Small intestine (tissue), 7 donors: ENCODE results near the gene TMEM44. TPM values are rescaled to one million over a fixed set of nuclear protein-coding genes. Genes with fewer than 3 reads are reported as not detected.

Source experiments
- DNase-seq, 2 donors: peaks; one replicate each; pipeline versions ENCODE4 v3.0.0 to v3.0.0-alpha.2; 2013
- FAIRE-seq: peaks from 2 replicates; lab custom pipeline; 2012; peaks lifted over from hg19 to GRCh38; lab: Jason Lieb, UNC
- H3K27ac ChIP-seq, 3 donors: one replicate each; pipeline ENCODE4 v1.5.1; 2013; ENCODE audit warnings: low read length in 2 of 3, mild to moderate bottlenecking in 2 of 3, control low read depth in 1 of 3, inconsistent platforms in 1 of 3, low read depth in 1 of 3, moderate library complexity in 1 of 3
- H3K27me3 ChIP-seq, 3 donors: one replicate each; pipeline ENCODE4 v1.6.1; 2013; ENCODE audit warnings: low read length in 3 of 3, inconsistent platforms in 1 of 3; ENCODE audit not compliant: control insufficient read depth in 3 of 3, insufficient read depth in 3 of 3
- H3K36me3 ChIP-seq, 3 donors: one replicate each; pipeline ENCODE4 v1.6.1; 2013; ENCODE audit warnings: low read length in 3 of 3, inconsistent platforms in 1 of 3, low read depth in 1 of 3, mild to moderate bottlenecking in 1 of 3, moderate library complexity in 1 of 3; ENCODE audit not compliant: control insufficient read depth in 3 of 3, insufficient read depth in 2 of 3
- H3K4me1 ChIP-seq, 3 donors: one replicate each; pipeline ENCODE4 v1.6.1; 2013; ENCODE audit warnings: low read length in 2 of 3, inconsistent platforms in 1 of 3, low read depth in 1 of 3, mild to moderate bottlenecking in 1 of 3, moderate library complexity in 1 of 3; ENCODE audit not compliant: control insufficient read depth in 3 of 3, insufficient read depth in 2 of 3
- H3K4me3 ChIP-seq, 3 donors: one replicate each; pipeline ENCODE4 v1.5.1; 2013; ENCODE audit warnings: low read length in 3 of 3, control low read depth in 1 of 3, inconsistent platforms in 1 of 3, low read depth in 1 of 3, mild to moderate bottlenecking in 1 of 3, moderate library complexity in 1 of 3
- H3K9me3 ChIP-seq, 2 donors: one replicate each; pipeline ENCODE4 v1.6.1; 2013; ENCODE audit warnings: low read depth in 1 of 2, low read length in 1 of 2; ENCODE audit not compliant: control insufficient read depth in 2 of 2, insufficient read depth in 1 of 2
- WGBS, 3 donors: extraction: QIAGEN DNeasy Blood & Tissue Kit; methylation state at CpG; one replicate each; pipeline ENCODE4 v1.1.7; 2013; 5-methylcytosine and 5-hydroxymethylcytosine counted together
- polyA plus RNA-seq, 4 donors: library from polyadenylated mRNA; stranded (reverse) in 3 of 4; unstranded in 1 of 4; fragments of 200-250 nt in 3 of 4; fragments of 120-200 nt in 1 of 4; gene quantifications; one replicate each; pipeline versions ENCODE4 v1.2.1 to v1.2.3, GENCODE V29; 2013
- donor health status: healthy with polysubstance abuse.
- donor health status: control.
- donor health status: control.
- donor health status: Bipolar disorder and iron deficiency.
- donor health status: healthy.

The TMEM44 gene
- polyA plus RNA-seq, 4 donors: 2.7 to 17.7 (median 7.9) TPM

DNA sequence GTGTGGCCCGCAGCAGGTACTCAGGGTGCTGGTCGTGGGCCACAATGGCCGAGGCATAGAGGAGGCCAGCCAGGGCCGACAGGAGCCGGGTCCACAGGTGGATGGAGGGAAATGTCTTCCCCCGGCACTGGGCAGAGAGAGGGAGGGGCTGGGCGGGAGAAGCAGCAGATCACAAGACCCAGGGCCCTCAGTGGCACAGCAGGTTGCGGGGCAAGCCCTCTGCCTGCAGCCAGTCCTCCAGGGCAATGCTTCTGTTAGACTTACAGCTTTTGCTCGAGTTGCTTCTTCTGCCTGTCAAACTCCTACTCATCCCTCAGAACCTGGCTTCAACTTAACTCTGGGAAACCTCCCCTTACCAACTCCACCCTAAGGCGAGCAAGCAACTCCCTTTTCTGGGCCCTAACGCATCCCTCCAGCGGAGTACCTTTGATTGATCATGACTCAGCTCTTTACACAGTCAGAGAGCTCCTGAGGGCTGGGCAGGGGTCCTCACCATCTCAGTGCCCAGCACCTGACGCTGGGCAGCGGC, 16.0 kb downstream of the TMEM44 start:
- no peak for DNase-seq

DNA sequence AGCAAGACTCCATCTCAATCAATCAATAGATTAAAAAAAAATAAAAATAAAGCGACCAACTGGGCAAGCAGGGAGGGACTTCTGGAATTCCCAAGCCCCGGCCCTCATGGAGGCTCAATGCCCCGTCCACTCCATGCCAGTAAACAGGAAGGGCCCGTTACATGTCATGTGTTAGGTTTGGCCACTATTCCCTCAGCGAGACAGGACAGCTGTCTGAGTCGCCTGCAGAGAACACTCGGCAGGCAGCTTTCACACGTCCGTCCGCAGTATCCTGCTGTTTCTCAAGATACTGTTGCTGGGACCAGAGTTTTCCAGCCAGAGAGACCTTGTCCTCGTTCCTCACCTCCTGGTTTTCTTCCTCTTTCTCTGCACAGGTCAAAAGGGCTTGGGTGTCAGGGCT, 18.0 kb downstream of the TMEM44 start:
- Histone ChIP-seq H3K4me3 (no peak overlapping the region), H3K9me3 (no peaks in the 10 kb centered on the region), H3K36me3 (peaks cover 0 to 52% (median 0%) of the 10 kb centered on the region in 3 donors), H3K4me1 (no peaks in the 10 kb centered on the region), H3K27ac (no peak overlapping the region), H3K27me3 (no peaks in the 10 kb centered on the region)
- FAIRE-seq: no peak
- no peak for DNase-seq
- WGBS, 3 donors: 83 to 96% (median 90%) methylated on average over 11 of the region's 11 CpGs

More for the DNA sequence above, 16.0 kb downstream of the TMEM44 start:
- no peaks in the 10 kb centered on the region for H3K27me3 ChIP-seq
- WGBS, 3 donors: 95 to 97% (median 97%) methylated on average over 12 to 14 of the region's 14 CpGs
- peaks cover 0 to 55% (median 0%) of the 10 kb centered on the region in 3 donors for H3K36me3 ChIP-seq
- H3K4me1 ChIP-seq: peaks cover 0 to 6% (median 0%) of the 10 kb centered on the region in 3 donors
- H3K9me3 ChIP-seq: no peaks in the 10 kb centered on the region
- no peak for FAIRE-seq
- no peak overlapping the region for H3K4me3 ChIP-seq
- H3K27ac ChIP-seq: no peak overlapping the region

DNA sequence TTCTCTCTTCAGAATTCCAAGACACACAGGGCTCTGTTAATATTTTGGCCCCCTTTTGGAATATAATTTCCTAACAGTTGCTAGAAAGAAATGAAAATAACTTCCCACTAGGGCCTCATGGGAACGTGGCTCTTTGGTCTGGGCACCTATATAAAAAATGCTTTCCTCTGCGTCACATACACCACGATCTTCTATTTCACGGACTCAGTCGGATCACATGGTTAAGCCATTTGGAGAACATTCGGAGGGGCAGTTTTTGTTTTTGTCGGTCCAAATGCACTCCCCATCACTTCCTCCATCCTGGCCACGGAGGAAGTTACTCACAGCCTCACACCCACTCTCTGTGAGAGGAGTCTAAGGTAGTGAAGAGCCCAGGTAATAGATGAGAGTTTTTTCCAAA, 21.0 kb downstream of the TMEM44 start:
- H3K9me3 ChIP-seq: no peaks in the 10 kb centered on the region
- peaks cover 0 to 49% (median 0%) of the 10 kb centered on the region in 3 donors for H3K36me3 ChIP-seq
- no peaks in the 10 kb centered on the region for H3K4me1 ChIP-seq
- WGBS, 3 donors: 69 to 79% (median 70%) methylated on average over 8 of the region's 8 CpGs
- FAIRE-seq: no peak
- no peak for DNase-seq
- no peaks in the 10 kb centered on the region for H3K27me3 ChIP-seq
- no peak overlapping the region for H3K4me3 ChIP-seq
- no peak overlapping the region for H3K27ac ChIP-seq

DNA sequence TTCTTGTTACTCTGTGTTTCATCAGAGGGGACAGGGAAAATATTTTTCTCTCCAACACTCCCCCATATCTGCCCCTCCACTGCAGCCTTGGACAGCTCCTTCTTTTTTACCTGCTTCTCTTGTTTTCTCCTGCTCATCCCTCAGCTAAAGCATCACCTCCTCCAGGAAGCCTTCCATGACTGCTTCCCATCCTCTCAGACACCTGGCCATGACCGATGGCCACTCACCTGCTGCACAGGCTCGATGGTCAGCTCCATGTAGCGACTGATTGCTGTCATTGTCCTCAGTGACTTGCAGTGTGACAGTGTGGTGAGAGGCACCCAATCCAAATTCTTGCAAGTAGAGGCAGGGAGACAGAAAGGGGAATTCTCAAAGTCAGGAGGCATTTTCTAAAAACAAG, 22.5 kb downstream of the TMEM44 start:
- Histone ChIP-seq H3K9me3 (no peaks in the 10 kb centered on the region), H3K27me3 (no peaks in the 10 kb centered on the region), H3K27ac (no peak overlapping the region), H3K36me3 (peaks cover 0 to 45% (median 0%) of the 10 kb centered on the region in 3 donors), H3K4me3 (no peak overlapping the region), H3K4me1 (no peaks in the 10 kb centered on the region)
- FAIRE-seq (no peak), DNase-seq (no peak)
- 92 to 94% (median 93%) methylated on average over 3 of the region's 3 CpGs for whole genome bisulfite sequencing, 3 donors

DNA sequence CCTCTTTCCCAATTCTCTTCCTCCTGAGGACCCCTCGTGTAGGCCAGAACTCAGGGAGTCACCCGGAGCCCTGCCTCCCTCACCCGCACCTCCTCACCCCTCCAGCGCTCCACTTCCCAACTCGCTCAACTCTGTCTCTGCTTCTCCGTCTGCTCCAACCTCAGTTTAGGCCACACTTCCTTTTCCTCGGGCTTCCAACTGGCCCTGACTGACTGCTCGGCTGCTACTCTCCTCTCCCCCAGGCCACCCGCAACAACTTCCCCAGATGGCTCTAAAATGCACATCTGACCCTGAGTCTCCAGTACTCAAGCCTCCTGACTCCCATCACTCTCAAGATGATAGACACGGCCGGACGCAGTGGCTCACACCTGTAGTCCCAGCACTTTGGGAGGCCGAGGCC, 23.6 kb downstream of the TMEM44 start:
- Histone ChIP-seq H3K4me3 (no peak overlapping the region), H3K27ac (no peak overlapping the region), H3K4me1 (no peaks in the 10 kb centered on the region), H3K36me3 (peaks cover 0 to 37% (median 0%) of the 10 kb centered on the region in 3 donors), H3K27me3 (no peaks in the 10 kb centered on the region), H3K9me3 (no peaks in the 10 kb centered on the region)
- 89 to 97% (median 91%) methylated on average over 12 to 13 of the region's 13 CpGs for WGBS, 3 donors
- no peak for DNase-seq
- FAIRE-seq: no peak

DNA sequence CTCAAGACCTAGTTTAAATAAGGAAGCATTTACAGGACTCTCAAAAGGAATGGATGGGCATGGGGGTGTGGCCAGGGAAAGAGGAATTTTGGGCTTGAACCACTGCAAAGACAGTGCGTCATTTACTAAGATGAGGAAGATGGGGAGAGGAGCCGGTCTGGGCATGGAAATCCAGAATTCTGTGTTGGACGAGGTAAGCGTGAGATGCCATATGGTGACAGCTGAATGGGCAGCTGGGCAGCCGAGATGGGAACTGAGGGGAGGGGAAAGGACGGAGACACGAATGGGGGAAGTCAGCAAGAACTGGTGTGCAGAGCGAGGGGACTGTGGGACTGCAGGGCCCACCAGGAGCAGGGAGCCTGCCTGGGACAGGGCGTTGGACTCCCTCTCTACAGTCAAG, 24.2 kb downstream of the TMEM44 start:
- no peak overlapping the region for H3K4me3 ChIP-seq
- no peak overlapping the region for H3K27ac ChIP-seq
- no peaks in the 10 kb centered on the region for H3K4me1 ChIP-seq
- DNase-seq: no peak
- H3K9me3 ChIP-seq: no peaks in the 10 kb centered on the region
- 88 to 97% (median 96%) methylated on average over 9 of the region's 9 CpGs for whole genome bisulfite sequencing, 3 donors
- no peaks in the 10 kb centered on the region for H3K27me3 ChIP-seq
- FAIRE-seq: no peak
- H3K36me3 ChIP-seq: peaks cover 0 to 36% (median 0%) of the 10 kb centered on the region in 3 donors

DNA sequence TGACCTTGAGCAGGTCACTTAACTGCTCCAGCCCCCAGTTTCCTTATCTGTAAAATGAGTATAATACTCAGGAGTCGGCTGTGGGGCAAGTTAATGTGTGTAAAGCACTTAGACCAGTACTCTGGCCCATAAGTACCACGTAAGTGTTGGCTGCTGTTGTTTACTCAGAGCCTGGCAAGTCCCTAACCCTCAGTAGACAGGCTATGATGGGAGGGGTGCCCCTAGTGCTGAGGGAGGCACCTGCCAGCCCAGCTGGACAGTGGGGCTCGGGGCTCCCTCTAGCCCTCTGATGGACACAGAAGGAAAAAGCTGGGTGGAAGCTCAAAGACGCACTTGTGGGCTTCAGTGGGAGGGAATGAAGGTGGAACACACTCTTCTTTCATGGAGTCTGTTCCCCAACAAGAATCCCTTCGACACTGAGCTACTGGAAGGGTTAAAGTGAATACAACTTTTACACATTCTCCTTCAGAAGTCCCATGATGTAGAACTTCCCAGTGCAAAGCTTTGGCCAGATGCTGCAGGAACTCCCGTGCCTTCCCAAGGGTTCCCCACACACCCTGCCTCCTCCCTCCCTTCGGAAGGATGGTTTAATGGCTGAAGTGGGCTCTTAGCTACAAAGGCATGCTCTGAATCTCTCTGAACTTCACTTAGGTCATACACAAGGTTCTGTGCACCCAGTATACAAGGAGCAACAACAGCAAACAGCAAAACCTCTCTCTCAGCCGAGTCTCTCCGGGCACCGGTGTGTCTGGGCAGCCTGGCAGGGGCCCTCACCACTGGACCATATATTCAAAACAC, 25.4 kb downstream of the TMEM44 start:
- WGBS, 3 donors: 75 to 82% (median 82%) methylated on average over 10 of the region's 10 CpGs
- Histone ChIP-seq H3K36me3 (peaks cover 0 to 45% (median 0%) of the 10 kb centered on the region in 3 donors), H3K4me3 (no peak overlapping the region), H3K9me3 (no peaks in the 10 kb centered on the region), H3K4me1 (no peaks in the 10 kb centered on the region), H3K27ac (no peak overlapping the region), H3K27me3 (no peaks in the 10 kb centered on the region)
- FAIRE-seq (no peak), DNase-seq (no peak)

DNA sequence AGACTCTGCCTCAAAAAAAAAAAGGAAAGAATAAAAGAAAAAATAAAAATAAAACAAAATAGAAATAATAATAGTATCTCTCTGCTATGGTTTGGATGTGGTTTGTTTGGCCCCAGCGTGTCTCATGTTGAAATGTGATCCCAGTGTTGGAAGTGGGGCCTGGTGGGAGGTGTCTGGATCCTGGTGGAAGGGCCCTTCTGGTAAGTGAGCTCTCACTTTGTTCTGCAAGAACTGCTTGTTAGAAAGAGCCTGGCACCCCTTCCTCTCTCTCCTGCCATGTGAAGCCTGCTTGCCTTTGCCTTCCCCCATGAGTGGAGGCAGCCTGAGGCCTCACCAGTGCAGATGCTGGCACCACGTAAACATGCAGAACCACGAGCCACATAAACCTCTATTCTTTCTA, 26.3 kb downstream of the TMEM44 start:
- H3K27ac ChIP-seq: no peak overlapping the region
- no peaks in the 10 kb centered on the region for H3K4me1 ChIP-seq
- no peak for FAIRE-seq
- 87 to 94% (median 92%) methylated on average over 3 of the region's 3 CpGs for WGBS, 3 donors
- H3K27me3 ChIP-seq: no peaks in the 10 kb centered on the region
- no peaks in the 10 kb centered on the region for H3K9me3 ChIP-seq
- H3K4me3 ChIP-seq: no peak overlapping the region
- H3K36me3 ChIP-seq: peaks cover 0 to 48% (median 0%) of the 10 kb centered on the region in 3 donors
- no peak for DNase-seq
